ENCODE measurements around the gene SEMA3F. TPM values are rescaled to one million over a fixed set of nuclear protein-coding genes. Genes with fewer than 3 reads are reported as not detected.

SEMA3F gene
- total RNA-seq, 2 donors from 2014 or later: 14.7 to 24.0 TPM

DNA sequence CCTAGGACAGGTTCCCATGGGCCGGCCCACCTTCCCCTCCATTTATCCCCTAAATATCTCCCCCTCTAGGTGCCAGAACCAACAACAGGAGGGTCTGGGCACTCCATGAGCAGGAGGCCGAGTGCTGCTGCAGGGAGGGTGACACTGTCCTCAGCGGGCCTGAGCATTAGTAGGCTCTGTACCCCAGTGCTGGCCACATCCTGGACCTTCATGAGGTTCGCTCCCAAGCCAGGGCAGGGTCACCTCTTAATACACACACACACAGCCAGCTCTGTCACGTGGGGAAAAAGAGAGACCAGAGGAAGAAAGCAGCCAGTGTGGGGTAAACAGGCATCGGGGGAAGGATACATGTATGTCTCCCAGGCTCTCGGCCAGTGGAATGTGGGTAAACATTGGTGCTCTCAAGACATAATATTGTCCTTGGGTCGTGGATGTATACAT lies 27.9 kb upstream of the SEMA3F start:
- no peak overlapping the region for H3K27ac ChIP-seq
- H3K4me3 ChIP-seq: no peak overlapping the region
- no peaks in the 10 kb centered on the region for H3K27me3 ChIP-seq
- H3K4me1 ChIP-seq: no peaks in the 10 kb centered on the region
- no peaks in the 10 kb centered on the region for H3K36me3 ChIP-seq
- intact Hi-C loops (cut with DNase I): no loop called here
- no peak for DNase-seq
- no peaks in the 10 kb centered on the region for H3K9me3 ChIP-seq
- no peak overlapping the region for H3K9ac ChIP-seq (ENCODE audit: low read depth in 2 of 2, low read length in 2 of 2)
- TF ChIP-seq, protein P1, sequence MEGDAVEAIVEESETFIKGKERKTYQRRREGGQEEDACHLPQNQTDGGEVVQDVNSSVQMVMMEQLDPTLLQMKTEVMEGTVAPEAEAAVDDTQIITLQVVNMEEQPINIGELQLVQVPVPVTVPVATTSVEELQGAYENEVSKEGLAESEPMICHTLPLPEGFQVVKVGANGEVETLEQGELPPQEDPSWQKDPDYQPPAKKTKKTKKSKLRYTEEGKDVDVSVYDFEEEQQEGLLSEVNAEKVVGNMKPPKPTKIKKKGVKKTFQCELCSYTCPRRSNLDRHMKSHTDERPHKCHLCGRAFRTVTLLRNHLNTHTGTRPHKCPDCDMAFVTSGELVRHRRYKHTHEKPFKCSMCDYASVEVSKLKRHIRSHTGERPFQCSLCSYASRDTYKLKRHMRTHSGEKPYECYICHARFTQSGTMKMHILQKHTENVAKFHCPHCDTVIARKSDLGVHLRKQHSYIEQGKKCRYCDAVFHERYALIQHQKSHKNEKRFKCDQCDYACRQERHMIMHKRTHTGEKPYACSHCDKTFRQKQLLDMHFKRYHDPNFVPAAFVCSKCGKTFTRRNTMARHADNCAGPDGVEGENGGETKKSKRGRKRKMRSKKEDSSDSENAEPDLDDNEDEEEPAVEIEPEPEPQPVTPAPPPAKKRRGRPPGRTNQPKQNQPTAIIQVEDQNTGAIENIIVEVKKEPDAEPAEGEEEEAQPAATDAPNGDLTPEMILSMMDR (IDR thresholded peaks at IDR 0.05): no peak

DNA sequence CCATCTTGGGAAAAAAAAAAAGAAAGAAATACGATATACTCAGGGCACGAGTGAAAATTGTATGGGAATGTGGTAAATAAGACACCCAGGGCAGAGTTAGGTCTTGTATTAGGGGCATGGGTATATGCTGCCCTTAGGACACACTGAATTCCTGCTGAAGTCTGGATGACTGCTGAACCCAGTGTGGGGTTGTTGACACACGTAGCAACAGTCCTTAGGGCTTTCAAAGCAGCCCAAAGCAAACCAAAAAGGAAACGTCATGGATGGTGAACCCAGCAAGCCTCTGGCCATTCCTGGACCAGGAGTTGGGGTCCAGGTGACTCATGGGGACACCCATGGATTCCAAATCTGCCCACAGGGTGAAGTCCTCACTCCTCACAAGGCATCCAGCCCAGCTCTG lies 27.1 kb upstream of the SEMA3F start:
- DNase-seq: no peak
- intact Hi-C loops (cut with DNase I): no loop called here
- H3K9me3 ChIP-seq: no peaks in the 10 kb centered on the region
- no peak overlapping the region for H3K27ac ChIP-seq
- TF ChIP-seq, protein P1 (IDR thresholded peaks at IDR 0.05): no peak
- no peaks in the 10 kb centered on the region for H3K4me1 ChIP-seq
- H3K4me3 ChIP-seq: no peak overlapping the region
- no peaks in the 10 kb centered on the region for H3K27me3 ChIP-seq
- H3K36me3 ChIP-seq: no peaks in the 10 kb centered on the region
- no peak overlapping the region for H3K9ac ChIP-seq (ENCODE audit: low read depth in 2 of 2, low read length in 2 of 2)

DNA sequence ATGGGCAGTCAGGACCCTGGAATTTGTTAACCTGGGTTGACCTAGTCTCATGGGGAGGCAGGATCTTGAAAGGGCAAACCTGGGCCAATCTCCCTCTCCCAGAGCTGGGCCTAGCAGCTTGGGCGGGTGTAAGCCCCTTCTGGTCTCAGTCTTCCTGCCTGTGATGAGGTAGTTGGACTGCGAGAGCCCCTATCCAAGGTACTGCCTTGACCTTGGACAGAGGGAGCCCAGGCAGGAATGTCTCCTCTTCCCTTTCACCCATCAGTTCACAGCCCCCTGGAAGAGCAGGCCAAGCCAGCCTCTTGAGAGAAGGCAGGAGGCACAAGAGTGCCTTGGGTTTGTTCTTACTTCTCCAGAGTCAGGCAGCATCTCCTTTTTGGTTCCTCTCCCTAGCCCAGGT lies 24.7 kb upstream of the SEMA3F start:
- H3K4me1 ChIP-seq: no peaks in the 10 kb centered on the region
- H3K36me3 ChIP-seq: no peaks in the 10 kb centered on the region
- H3K9ac ChIP-seq (ENCODE audit: low read depth in 2 of 2, low read length in 2 of 2): no peak overlapping the region
- H3K9me3 ChIP-seq: no peaks in the 10 kb centered on the region
- DNase-seq: no peak
- intact Hi-C loops (cut with DNase I): no loop called here
- no peaks in the 10 kb centered on the region for H3K27me3 ChIP-seq
- H3K27ac ChIP-seq: no peak overlapping the region
- no peak overlapping the region for H3K4me3 ChIP-seq
- TF ChIP-seq, protein P1 (IDR thresholded peaks at IDR 0.05): no peak

DNA sequence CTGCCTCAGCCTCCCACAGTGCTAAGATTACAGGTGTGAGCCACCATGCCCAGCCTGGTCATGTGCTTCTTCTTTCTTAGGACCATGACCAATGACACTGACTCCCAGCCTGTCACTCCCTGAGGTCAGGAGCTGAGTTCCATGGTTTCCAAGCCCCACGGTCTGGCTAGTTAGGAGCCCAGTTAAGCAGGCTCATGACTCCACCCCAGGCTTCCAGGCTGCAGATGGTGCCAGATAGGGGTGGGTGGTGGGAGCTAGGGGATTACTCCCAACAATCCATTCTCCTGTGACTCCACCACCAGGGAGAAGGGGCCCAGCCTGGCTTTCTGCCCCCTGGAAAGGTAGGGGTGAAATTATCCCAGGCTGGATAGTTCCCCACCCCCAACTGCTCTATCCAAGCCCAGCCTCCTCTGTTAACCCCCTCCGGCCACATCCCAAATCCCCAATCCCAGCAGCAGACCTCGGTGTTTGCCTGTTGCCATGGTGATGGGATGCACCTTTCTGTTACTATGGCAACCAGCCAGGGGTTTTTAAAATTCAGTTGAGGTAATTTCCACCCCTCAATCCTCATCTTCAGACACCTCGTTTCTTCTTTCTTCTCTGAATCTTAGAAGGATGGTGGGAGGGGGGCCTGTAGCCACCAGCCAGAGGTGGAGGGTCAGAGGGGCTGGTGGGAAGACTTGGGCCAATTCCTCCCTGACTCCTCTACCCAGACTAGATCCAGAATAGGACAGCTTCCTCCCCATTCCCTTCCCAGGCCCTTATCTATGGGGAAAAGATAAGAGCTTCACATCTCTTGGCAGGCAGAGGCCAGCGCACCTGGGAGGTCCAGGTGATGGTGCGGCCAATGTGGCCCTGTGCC lies 22.5 kb upstream of the SEMA3F start:
- no peaks in the 10 kb centered on the region for H3K4me1 ChIP-seq
- no peaks in the 10 kb centered on the region for H3K9me3 ChIP-seq
- DNase-seq: no peak
- no peaks in the 10 kb centered on the region for H3K27me3 ChIP-seq
- no peaks in the 10 kb centered on the region for H3K36me3 ChIP-seq
- H3K9ac ChIP-seq (ENCODE audit: low read depth in 2 of 2, low read length in 2 of 2): no peak overlapping the region
- no peak overlapping the region for H3K27ac ChIP-seq
- no peak overlapping the region for H3K4me3 ChIP-seq
- intact Hi-C loops (cut with DNase I): no loop called here
- TF ChIP-seq, protein P1 (IDR thresholded peaks at IDR 0.05): no peak

DNA sequence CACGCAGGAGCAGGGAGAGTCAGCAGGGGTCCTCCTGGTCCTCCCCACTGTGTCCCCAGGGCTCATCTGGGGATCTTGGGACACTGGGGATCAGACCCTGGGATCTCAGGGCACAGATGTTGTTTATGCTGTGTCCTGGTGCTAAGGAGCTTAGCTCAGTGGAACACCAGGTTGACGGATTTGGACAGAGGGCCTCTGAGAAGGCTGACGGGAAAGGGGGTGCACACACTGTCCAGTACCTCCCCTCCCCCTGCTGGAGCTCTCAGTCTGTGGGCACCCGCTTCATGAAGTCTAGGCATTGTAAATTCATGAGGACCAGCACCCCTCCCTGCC lies 21.9 kb upstream of the SEMA3F start:
- H3K36me3 ChIP-seq: no peaks in the 10 kb centered on the region
- H3K4me3 ChIP-seq: no peak overlapping the region
- intact Hi-C loops (cut with DNase I): no loop called here
- H3K27me3 ChIP-seq: no peaks in the 10 kb centered on the region
- H3K9ac ChIP-seq (ENCODE audit: low read depth in 2 of 2, low read length in 2 of 2): no peak overlapping the region
- TF ChIP-seq, protein P1 (IDR thresholded peaks at IDR 0.05): no peak
- H3K4me1 ChIP-seq: no peaks in the 10 kb centered on the region
- no peak for DNase-seq
- H3K9me3 ChIP-seq: no peaks in the 10 kb centered on the region
- H3K27ac ChIP-seq: no peak overlapping the region
